HepG2 (cell line): Measurements from ENCODE around the gene MBTPS2. TPM values are rescaled to one million over a fixed set of nuclear protein-coding genes. Genes with fewer than 3 reads are reported as not detected.
A peak's percentile ranks its signal among the peaks of the same experiment; 100 is the strongest.

Experiments used
- ATM ChIP-seq: fragments of 450-650 bp; IDR thresholded peaks from 2 replicates; pipeline ENCODE4 v1.7.1; 2017; ENCODE audit warnings: mild to moderate bottlenecking, borderline replicate concordance
- CCAR2 ChIP-seq: fragments of 200-400 bp; formaldehyde crosslinking; optimal IDR thresholded peaks from 2 replicates; pipeline ENCODE3; 2018; ENCODE audit warnings: low read depth, mild to moderate bottlenecking, low read length, moderate library complexity
- CSRNP2 ChIP-seq: sonication (generic); formaldehyde crosslinking; conservative IDR thresholded peaks from 2 replicates; pipeline ENCODE4 v1.8.0; 2022; ENCODE audit warnings: low read depth, missing genetic modification reagents
- ELF3 ChIP-seq: IDR thresholded peaks from 2 replicates; pipeline ENCODE4 v1.6.1; 2016; ENCODE audit warnings: missing genetic modification reagents, missing compliant biosample characterization
- GFI1 ChIP-seq: sonication (generic); formaldehyde crosslinking; IDR thresholded peaks from 2 replicates; pipeline ENCODE4 v1.5.0; 2020; ENCODE audit warnings: missing genetic modification reagents, mild to moderate bottlenecking, borderline replicate concordance
- HMG20A ChIP-seq: IDR thresholded peaks from 2 replicates; pipeline ENCODE4 v1.6.1; 2016; ENCODE audit warnings: borderline replicate concordance
- MAFG ChIP-seq: sonication (generic); formaldehyde crosslinking; IDR thresholded peaks from 2 replicates; pipeline ENCODE4 v1.5.1; 2020; ENCODE audit warnings: mild to moderate bottlenecking, missing genetic modification reagents
- MEF2D ChIP-seq: sonication (generic); formaldehyde crosslinking; IDR thresholded peaks from 2 replicates; pipeline ENCODE4 v1.5.1; 2020; ENCODE audit warnings: mild to moderate bottlenecking, missing genetic modification reagents
- MEIS2 ChIP-seq: sonication (generic); formaldehyde crosslinking; IDR thresholded peaks from 2 replicates; pipeline ENCODE4 v1.9.0; 2021; ENCODE audit warnings: mild to moderate bottlenecking, missing genetic modification reagents
- NR2F6 ChIP-seq, 2 experiments: IDR thresholded peaks; 2 replicates each; pipeline ENCODE4 v1.6.1; 2016; ENCODE audit warnings: antibody characterized with exemption in 1 of 2, mild to moderate bottlenecking in 1 of 2
- PAXIP1 ChIP-seq: sonication (generic); formaldehyde crosslinking; conservative IDR thresholded peaks from 2 replicates; pipeline ENCODE4 v1.4.0; 2020; ENCODE audit warnings: mild to moderate bottlenecking, missing genetic modification reagents, moderate library complexity
- RARA ChIP-seq: IDR thresholded peaks from 2 replicates; pipeline ENCODE4 v1.6.1; 2016; ENCODE audit warnings: missing genetic modification reagents, missing compliant biosample characterization
- RFX3 ChIP-seq: IDR thresholded peaks from 2 replicates; pipeline ENCODE4 v1.6.1; 2016; ENCODE audit warnings: missing biosample characterization, missing genetic modification reagents
- SIN3B ChIP-seq: fragments of 150-350 bp; IDR thresholded peaks from 2 replicates; pipeline ENCODE4 v1.6.1; 2014; ENCODE audit warnings: low read length
- SP140L ChIP-seq: sonication (generic); formaldehyde crosslinking; IDR thresholded peaks from 2 replicates; pipeline ENCODE4 v1.4.0; 2020; ENCODE audit warnings: missing genetic modification reagents, borderline replicate concordance
- ZBTB38 ChIP-seq: sonication (generic); formaldehyde crosslinking; IDR thresholded peaks from 2 replicates; pipeline ENCODE4 v1.5.1; 2020; ENCODE audit warnings: mild to moderate bottlenecking, missing genetic modification reagents
- ZFP62 ChIP-seq: sonication (generic); formaldehyde crosslinking; IDR thresholded peaks from 2 replicates; pipeline ENCODE4 v1.4.0; 2020; ENCODE audit warnings: missing genetic modification reagents
- ZNF138 ChIP-seq: sonication (generic); formaldehyde crosslinking; IDR thresholded peaks from 2 replicates; pipeline ENCODE4 v1.5.0; 2020; ENCODE audit warnings: mild to moderate bottlenecking, low read depth, missing genetic modification reagents
- ZNF557 ChIP-seq: sonication (generic); formaldehyde crosslinking; IDR thresholded peaks from 2 replicates; pipeline ENCODE4 v1.4.0; 2020; ENCODE audit warnings: missing genetic modification reagents
- ZNF879 ChIP-seq: sonication (generic); formaldehyde crosslinking; IDR thresholded peaks from 2 replicates; pipeline ENCODE4 v1.8.1; 2023; ENCODE audit warnings: missing genetic modification reagents
- polyA plus RNA-seq, 8 experiments: library from polyadenylated mRNA; depleted of rRNA in 3 of 8; stranded (reverse) in 7 of 8; unstranded in 1 of 8; fragments of >200 nt; fragmentation: Illumina TruSeq in 4 of 8; extraction: Trizol in 4 of 8; gene quantifications; 2 replicates each; pipeline versions ENCODE4 v1.2.1 to v1.2.3, GENCODE V29; 2011 to 2016; ENCODE audit warnings: low read depth in 4 of 8, missing spikeins in 1 of 8, mixed read lengths in 1 of 8; ENCODE audit not compliant: insufficient read depth in 1 of 8
- total RNA-seq, 5 experiments: library from RNA; depleted of rRNA; stranded (reverse); fragments of >200 nt; fragmentation: Illumina TruSeq; extraction: Trizol; gene quantifications; 2 replicates each; pipeline ENCODE4 v1.2.3, GENCODE V29; 2016; ENCODE audit warnings: low read depth in 1 of 5
- TF ChIP-seq, protein P1 (sequence below): IDR thresholded peaks from 2 replicates; pipeline ENCODE4 v1.4.0; 2020; ENCODE audit warnings: mild to moderate bottlenecking, missing genetic modification reagents
- TF ChIP-seq, protein P2 (sequence below): sonication (generic); formaldehyde crosslinking; IDR thresholded peaks from 2 replicates; pipeline ENCODE4 v1.4.0; 2020; ENCODE audit warnings: missing genetic modification reagents

The MBTPS2 gene
- total and polyA plus RNA-seq, 2 of the 13 experiments (the other 11 are each of a cell fraction or from before 2014, with no cell fraction given): 5.7 to 14.4 TPM

- TF ChIP-seq, protein P1, sequence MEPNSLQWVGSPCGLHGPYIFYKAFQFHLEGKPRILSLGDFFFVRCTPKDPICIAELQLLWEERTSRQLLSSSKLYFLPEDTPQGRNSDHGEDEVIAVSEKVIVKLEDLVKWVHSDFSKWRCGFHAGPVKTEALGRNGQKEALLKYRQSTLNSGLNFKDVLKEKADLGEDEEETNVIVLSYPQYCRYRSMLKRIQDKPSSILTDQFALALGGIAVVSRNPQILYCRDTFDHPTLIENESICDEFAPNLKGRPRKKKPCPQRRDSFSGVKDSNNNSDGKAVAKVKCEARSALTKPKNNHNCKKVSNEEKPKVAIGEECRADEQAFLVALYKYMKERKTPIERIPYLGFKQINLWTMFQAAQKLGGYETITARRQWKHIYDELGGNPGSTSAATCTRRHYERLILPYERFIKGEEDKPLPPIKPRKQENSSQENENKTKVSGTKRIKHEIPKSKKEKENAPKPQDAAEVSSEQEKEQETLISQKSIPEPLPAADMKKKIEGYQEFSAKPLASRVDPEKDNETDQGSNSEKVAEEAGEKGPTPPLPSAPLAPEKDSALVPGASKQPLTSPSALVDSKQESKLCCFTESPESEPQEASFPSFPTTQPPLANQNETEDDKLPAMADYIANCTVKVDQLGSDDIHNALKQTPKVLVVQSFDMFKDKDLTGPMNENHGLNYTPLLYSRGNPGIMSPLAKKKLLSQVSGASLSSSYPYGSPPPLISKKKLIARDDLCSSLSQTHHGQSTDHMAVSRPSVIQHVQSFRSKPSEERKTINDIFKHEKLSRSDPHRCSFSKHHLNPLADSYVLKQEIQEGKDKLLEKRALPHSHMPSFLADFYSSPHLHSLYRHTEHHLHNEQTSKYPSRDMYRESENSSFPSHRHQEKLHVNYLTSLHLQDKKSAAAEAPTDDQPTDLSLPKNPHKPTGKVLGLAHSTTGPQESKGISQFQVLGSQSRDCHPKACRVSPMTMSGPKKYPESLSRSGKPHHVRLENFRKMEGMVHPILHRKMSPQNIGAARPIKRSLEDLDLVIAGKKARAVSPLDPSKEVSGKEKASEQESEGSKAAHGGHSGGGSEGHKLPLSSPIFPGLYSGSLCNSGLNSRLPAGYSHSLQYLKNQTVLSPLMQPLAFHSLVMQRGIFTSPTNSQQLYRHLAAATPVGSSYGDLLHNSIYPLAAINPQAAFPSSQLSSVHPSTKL: peak; percentile 86
- TF ChIP-seq PAXIP1 (CRISPR knock-in tag) (peak; percentile 89), CCAR2 (no peak), ZNF138 (CRISPR knock-in tag) (no peak), HMG20A (CRISPR knock-in tag) (peak; percentile 87), ZFP62 (no peak), ZNF879 (no peak), SP140L (no peak), RARA (CRISPR knock-in tag) (peak; percentile 80), NR2F6 (IDR thresholded peaks at IDR 0.05) (peak; percentile 89), NR2F6 (CRISPR knock-in tag; IDR thresholded peaks at IDR 0.05) (peak; percentile 81; the same call in 1 of the 2 replicates), ZNF557 (no peak), SIN3B (no peak), GFI1 (CRISPR knock-in tag) (peak; percentile 51; the same call in 1 of the 2 replicates), ATM (no peak), ZBTB38 (CRISPR knock-in tag) (no peak), MEF2D (CRISPR knock-in tag) (no peak), MAFG (no peak), RFX3 (CRISPR knock-in tag) (no peak), CSRNP2 (CRISPR knock-in tag) (no peak), MEIS2 (no peak), ELF3 (CRISPR knock-in tag) (no peak)
- TF ChIP-seq, protein P2, sequence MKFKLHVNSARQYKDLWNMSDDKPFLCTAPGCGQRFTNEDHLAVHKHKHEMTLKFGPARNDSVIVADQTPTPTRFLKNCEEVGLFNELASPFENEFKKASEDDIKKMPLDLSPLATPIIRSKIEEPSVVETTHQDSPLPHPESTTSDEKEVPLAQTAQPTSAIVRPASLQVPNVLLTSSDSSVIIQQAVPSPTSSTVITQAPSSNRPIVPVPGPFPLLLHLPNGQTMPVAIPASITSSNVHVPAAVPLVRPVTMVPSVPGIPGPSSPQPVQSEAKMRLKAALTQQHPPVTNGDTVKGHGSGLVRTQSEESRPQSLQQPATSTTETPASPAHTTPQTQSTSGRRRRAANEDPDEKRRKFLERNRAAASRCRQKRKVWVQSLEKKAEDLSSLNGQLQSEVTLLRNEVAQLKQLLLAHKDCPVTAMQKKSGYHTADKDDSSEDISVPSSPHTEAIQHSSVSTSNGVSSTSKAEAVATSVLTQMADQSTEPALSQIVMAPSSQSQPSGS (CRISPR knock-in tag): peak; percentile 63; the same call in 1 of the 2 replicates
These were observed 7.9 kb upstream of the MBTPS2 start (continued) for GRCh38 chrX:21831496-21831895.
